Type B pancreatic cell (in vitro differentiated cells): Measurements from ENCODE around the gene ACTR6. TPM values are rescaled to one million over a fixed set of nuclear protein-coding genes. Genes with fewer than 3 reads are reported as not detected.
A peak's percentile ranks its signal among the peaks of the same experiment; 100 is the strongest.

Experiments used
- DNase-seq: peaks from one replicate; pipeline ENCODE4 v3.0.0; 2021; ENCODE audit warnings: mixed read lengths; ENCODE audit not compliant: unreplicated experiment; ENCODE audit errors: extremely low spot score
- H3K27ac Mint-ChIP-seq: 2 replicates; pipeline ENCODE4 v1.8.0; 2021; ENCODE audit warnings: mild to moderate bottlenecking, mixed read lengths
- H3K27me3 Mint-ChIP-seq: 2 replicates; pipeline ENCODE4 v1.8.0; 2021; ENCODE audit warnings: mixed read lengths
- H3K36me3 Mint-ChIP-seq: 2 replicates; pipeline ENCODE4 v1.8.0; 2021; ENCODE audit warnings: mixed read lengths
- H3K4me1 Mint-ChIP-seq: one replicate; pipeline ENCODE4 v1.8.0; 2021; ENCODE audit warnings: mixed read lengths; ENCODE audit not compliant: unreplicated experiment
- H3K4me3 Mint-ChIP-seq: 2 replicates; pipeline ENCODE4 v1.8.0; 2021; ENCODE audit warnings: mild to moderate bottlenecking, mixed read lengths
- H3K9me3 Mint-ChIP-seq: 2 replicates; pipeline ENCODE4 v1.8.0; 2021; ENCODE audit warnings: mixed read lengths
- total RNA-seq: library from RNA; stranded (reverse); gene quantifications from 2 replicates; pipeline ENCODE4 v1.2.1, GENCODE V29; 2021; ENCODE audit warnings: low replicate concordance
- TF ChIP-seq, protein P1 (sequence below): fragments of 200-600 bp; sonication (generic); conservative IDR thresholded peaks from 2 replicates; pipeline ENCODE4 v1.5.0; 2021; ENCODE audit warnings: antibody characterized with exemption, mild to moderate bottlenecking

Gene ACTR6
- total RNA-seq, 1 donor from 2014 or later = 32.9 TPM

DNA sequence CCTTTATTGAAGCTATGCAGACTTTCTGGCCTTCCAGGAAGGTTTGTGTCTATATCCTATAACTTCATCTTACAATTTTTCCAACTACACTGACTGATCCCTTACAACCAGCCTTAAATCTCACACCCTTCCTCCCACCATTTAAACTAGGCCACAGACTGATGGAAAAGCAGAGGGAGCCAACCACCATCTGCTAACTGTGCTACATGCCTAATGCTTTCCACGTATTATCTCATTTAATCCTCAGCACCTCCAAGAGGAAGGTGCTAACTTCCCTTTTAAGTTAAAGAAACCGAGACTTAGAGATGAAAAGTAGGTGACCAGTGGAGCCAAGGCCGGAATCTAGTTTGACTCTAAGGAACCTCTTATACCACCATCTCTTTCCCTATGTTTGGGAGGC lies 35.3 kb upstream of the ACTR6 start:
- peak overlapping the region; percentile 33 for H3K27ac Mint-ChIP-seq
- no peak overlapping the region for H3K4me3 Mint-ChIP-seq
- H3K9me3 Mint-ChIP-seq = peaks cover 4% of the 10 kb centered on the region
- H3K36me3 Mint-ChIP-seq = no peaks in the 10 kb centered on the region
- H3K4me1 Mint-ChIP-seq = peaks cover 19% of the 10 kb centered on the region
- no peaks in the 10 kb centered on the region for H3K27me3 Mint-ChIP-seq
- no peak for DNase-seq
- TF ChIP-seq, protein P1, sequence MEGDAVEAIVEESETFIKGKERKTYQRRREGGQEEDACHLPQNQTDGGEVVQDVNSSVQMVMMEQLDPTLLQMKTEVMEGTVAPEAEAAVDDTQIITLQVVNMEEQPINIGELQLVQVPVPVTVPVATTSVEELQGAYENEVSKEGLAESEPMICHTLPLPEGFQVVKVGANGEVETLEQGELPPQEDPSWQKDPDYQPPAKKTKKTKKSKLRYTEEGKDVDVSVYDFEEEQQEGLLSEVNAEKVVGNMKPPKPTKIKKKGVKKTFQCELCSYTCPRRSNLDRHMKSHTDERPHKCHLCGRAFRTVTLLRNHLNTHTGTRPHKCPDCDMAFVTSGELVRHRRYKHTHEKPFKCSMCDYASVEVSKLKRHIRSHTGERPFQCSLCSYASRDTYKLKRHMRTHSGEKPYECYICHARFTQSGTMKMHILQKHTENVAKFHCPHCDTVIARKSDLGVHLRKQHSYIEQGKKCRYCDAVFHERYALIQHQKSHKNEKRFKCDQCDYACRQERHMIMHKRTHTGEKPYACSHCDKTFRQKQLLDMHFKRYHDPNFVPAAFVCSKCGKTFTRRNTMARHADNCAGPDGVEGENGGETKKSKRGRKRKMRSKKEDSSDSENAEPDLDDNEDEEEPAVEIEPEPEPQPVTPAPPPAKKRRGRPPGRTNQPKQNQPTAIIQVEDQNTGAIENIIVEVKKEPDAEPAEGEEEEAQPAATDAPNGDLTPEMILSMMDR = no peak

DNA sequence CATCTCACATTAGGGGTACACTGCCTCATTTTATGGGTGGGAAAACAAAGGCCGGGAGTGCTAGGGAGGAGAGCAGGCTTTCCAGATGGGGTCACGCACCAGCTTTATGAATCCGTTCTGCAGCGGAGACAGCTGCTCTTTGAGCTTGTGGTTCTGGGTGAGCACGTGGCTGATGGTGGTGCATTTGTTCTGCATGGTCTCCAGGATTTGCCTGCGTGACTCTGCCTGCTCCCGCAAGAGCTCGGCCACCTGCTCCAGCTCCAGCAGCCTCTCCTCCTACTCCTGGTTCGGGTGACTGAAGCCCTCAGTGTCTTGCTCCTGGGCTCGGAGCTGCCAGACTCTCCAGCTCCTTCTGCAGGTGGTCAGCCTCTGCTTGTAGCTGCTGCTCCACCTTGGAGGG lies 34.4 kb upstream of the ACTR6 start:
- TF ChIP-seq, protein P1 = no peak
- Mint-ChIP-seq H3K36me3 (no peaks in the 10 kb centered on the region), H3K4me3 (no peak overlapping the region), H3K27me3 (no peaks in the 10 kb centered on the region), H3K9me3 (peaks cover 4% of the 10 kb centered on the region), H3K27ac (no peak overlapping the region), H3K4me1 (peaks cover 22% of the 10 kb centered on the region)
- DNase-seq = no peak

DNA sequence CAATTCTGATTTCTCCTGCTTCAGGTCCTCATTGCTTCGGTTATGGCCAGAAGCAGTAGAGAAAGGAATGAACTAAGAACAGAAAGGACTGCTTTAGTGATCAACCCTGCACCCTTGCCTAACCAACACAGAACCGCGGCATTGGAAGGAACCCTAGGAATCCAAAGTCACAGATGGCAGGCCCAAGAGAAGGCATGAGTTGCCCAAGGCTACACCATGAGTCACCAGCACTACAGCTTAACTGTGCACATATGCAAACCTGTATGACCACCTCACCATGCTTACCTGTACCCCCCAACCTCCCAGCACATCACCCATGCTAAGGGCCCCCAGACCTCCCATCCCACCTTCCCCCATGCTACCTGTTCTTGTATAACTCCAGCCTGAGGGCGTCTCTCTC lies 32.1 kb upstream of the ACTR6 start:
- no peak overlapping the region for H3K4me3 Mint-ChIP-seq
- no peaks in the 10 kb centered on the region for H3K27me3 Mint-ChIP-seq
- TF ChIP-seq, protein P1 = no peak
- H3K4me1 Mint-ChIP-seq = peaks cover 18% of the 10 kb centered on the region
- H3K9me3 Mint-ChIP-seq = no peaks in the 10 kb centered on the region
- no peak overlapping the region for H3K27ac Mint-ChIP-seq
- no peak for DNase-seq
- H3K36me3 Mint-ChIP-seq = no peaks in the 10 kb centered on the region

DNA sequence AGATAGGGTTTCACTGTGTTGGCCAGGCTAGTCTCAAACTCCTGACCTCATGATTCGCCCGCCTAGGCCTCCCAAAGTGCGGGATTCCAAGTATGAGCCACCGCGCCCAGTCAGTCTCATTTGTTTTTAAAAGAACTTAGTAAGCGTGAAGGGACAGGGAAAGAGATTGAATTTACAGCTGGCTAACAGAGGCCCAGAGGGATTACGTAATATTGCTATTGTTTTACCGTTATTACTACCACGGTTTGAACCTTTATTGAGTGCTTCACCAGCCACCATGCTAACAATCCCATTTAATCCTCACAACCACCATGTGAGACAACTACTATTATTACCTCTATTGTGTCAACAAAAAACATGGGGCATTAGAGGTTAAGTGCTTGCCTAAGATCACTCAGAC lies 31.3 kb upstream of the ACTR6 start:
- no peak overlapping the region for H3K27ac Mint-ChIP-seq

DNA sequence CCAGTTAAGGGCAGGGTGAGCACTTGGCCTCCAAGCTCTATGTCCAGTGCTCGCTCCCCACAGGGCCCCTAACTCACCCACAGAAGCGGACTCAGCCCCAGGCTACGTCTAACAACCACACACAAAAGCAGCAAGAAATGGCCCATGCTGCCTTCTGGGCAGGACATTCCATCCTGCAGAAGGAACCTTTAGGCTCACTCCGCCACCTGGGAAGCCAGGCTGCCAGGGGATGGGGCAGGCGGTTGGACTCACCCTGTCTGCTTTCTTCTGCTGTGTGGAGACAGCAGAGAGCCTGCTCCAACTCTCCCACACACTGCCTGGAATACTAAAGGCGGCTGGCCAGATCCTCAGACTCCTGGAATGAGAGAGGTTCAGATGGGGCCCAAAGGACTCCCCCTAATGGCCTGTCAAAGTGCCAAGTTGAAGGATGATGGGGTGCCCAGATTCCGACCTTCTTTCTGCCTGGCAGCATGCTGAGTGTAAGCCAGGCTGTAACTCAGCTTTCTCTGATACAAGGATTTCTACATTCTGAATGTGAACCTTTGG lies 30.2 kb upstream of the ACTR6 start:
- H3K27ac Mint-ChIP-seq = peak overlapping the region; percentile 21
- no peaks in the 10 kb centered on the region for H3K36me3 Mint-ChIP-seq
- H3K9me3 Mint-ChIP-seq = no peaks in the 10 kb centered on the region
- no peaks in the 10 kb centered on the region for H3K27me3 Mint-ChIP-seq
- no peak overlapping the region for H3K4me3 Mint-ChIP-seq
- peaks cover 9% of the 10 kb centered on the region for H3K4me1 Mint-ChIP-seq
- TF ChIP-seq, protein P1 = no peak
- DNase-seq = no peak

More for the DNA sequence above, 31.3 kb upstream of the ACTR6 start:
- TF ChIP-seq, protein P1 = no peak
- Mint-ChIP-seq H3K27me3 (no peaks in the 10 kb centered on the region), H3K9me3 (no peaks in the 10 kb centered on the region), H3K4me1 (peaks cover 10% of the 10 kb centered on the region), H3K4me3 (no peak overlapping the region), H3K36me3 (no peaks in the 10 kb centered on the region)
- no peak for DNase-seq

DNA sequence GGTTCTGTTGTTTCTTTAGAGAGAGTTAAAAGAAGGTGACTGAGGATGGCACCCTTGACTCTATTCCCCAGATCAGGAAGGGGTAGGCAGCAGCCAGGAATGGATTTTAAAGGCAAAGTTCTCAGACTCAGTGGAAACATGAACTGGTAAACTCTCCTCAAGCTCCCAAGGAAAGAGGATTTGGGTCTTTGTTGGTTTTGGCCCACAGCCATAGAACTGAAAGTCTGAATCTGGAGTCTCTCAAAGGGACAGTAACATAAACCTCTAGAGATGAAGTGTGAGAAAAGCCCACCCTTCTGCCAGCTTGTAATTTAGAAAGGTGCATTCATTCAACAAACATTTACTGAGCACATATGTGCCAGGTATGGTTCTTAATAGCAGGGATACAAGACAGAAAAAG lies 29.4 kb upstream of the ACTR6 start:
- TF ChIP-seq, protein P1 = no peak
- no peak overlapping the region for H3K4me3 Mint-ChIP-seq
- no peaks in the 10 kb centered on the region for H3K27me3 Mint-ChIP-seq
- H3K36me3 Mint-ChIP-seq = no peaks in the 10 kb centered on the region
- no peak overlapping the region for H3K27ac Mint-ChIP-seq
- peaks cover 9% of the 10 kb centered on the region for H3K4me1 Mint-ChIP-seq
- no peak for DNase-seq
- H3K9me3 Mint-ChIP-seq = no peaks in the 10 kb centered on the region
